ENCODE data around the gene C1R.

C1R gene

DNA sequence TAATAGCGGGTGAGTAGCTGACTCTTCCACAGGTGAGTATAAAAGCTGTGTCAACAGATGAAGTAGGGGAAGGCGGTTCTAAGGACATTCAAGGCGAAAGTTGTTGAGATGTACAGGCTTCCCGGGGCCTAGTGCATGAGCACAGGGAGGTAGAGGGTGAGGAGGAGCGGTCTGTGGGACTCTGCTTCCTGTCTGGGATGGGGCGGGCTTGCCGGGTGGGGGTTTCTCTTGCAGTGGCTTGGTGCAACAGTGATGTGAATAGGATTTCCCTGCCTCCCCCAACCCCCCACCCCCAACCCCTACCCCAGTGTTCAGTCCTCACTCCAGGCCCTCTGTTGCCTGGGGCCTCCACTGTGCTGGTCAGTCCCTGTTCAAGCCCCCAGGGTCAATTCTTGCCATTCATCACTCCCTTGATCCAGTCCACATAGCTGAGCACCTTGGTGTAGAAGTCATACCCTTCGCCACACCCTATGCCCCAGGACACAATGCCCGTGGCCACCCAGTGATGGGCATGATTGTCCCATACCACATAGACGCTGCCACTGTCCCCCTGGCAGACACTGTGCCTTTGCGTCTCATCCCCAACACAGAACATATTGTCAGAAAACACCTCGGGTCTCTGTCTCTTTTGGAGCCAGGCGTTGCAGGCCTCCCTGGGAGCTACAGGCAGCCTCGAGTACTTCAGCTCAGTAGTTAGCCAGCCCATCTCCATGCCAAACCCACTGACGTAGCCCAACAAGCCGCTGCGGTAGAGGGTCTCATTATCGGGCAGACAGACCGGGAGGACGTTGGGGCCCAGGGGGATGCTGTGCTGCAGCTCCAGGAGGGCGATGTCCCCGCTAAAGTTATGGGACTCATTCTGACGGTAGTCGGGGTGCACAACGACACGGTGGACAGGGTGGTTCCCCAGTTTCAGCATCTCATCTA, 4.0 kb upstream of the C1R start:
- DNase-seq: no peak

DNA sequence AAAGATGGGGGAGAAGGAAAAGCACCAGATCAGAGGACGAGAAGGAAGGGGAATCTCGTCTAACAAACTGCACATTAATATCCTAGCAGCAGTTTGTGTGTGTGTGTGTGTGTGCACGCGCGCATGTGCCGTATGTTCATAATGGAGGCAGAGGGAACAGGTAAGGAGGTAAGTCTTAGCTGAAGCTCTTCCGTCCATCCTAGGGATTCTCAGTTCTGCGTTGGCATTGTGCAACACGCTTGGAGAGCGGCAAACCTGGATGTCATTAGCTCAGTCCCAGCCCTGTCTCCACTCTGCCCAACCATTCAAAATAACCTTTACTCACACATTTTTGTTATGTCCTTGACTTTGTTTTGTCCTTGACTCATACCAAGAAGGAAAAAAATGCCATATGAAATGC, 1.6 kb upstream of the C1R start:
- no peak for DNase-seq

- no peak for DNase-seq
Observed at GRCh38 chr12:7093486-7093885, 1.2 kb upstream of the C1R start.

DNA sequence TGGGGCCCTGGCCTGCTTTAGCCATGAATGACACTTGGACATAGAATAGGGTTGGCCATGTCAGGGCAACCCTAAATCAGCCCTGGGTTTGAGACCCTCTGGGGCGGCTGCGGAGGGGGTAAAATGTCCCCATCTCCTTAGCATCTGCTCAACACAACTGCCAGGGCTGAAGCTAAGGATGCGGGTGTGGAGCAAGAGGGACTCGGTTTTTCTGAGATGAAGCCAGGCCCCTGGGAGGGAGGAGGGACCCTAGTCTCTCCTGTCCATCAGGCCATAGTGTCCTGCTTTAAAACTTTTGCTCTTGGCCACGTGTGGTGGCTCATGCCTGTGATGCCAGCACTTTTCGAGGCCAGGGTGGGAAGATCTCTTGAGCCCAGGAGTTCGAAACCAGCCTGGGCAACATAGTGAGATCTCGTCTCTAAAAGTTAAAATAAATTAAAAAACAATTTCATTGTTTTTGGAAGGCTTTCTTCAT, 778 bp upstream of the C1R start:
- no peak for DNase-seq

DNA sequence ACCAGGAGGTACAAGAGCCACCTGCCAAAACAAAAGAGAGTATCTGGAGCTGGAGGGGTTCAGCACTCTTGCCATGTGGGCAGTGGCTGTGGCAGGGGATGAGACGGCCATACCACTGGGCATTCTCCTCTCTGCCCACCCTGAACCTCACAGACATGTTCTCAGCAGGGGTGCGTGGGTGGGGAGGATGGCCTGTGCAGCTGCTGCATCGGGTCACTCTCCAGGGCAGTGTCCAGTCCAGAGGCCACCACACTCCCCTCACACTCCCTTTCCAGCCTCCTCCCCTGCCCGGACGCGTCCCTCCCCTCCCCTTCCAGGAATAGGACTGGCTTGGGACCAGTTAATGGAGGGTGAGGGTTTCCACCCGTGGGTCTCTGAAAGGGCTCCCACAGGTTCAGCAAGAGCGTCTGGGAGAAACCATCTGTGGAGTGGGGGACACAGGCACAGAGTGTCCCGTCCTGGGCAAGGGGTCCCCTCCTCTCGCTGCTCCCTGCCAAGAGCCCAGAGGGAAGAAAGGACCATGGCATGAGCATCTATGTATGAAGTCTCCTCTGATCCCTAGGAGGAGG, 501 bp downstream of the C1R start:
- no peak for DNase-seq

GRCh38 chr12:7091171-7091570, 1.1 kb downstream of the C1R start:
- DNase-seq: no peak

- DNase-seq: no peak
Observed at GRCh38 chr12:7090222-7090998, 1.8 kb downstream of the C1R start.

- no peak for DNase-seq
Observed at GRCh38 chr12:7089196-7089871, 2.9 kb downstream of the C1R start.

GRCh38 chr12:7083125-7083524, 9.1 kb downstream of the C1R start:
- no peak for DNase-seq

- no peak for DNase-seq
Observed at GRCh38 chr12:7081037-7081436, 11.2 kb downstream of the C1R start.

- no peak for DNase-seq
Observed at GRCh38 chr12:7079826-7080125, 12.5 kb downstream of the C1R start.

GRCh38 chr12:7078163-7078562, 14.1 kb downstream of the C1R start:
- no peak for DNase-seq

- DNase-seq: no peak
Observed at GRCh38 chr12:7076493-7076892, 15.8 kb downstream of the C1R start.

- no peak for DNase-seq
Observed at GRCh38 chr12:7075939-7076338, 16.3 kb downstream of the C1R start.

GRCh38 chr12:7075518-7075917, 16.7 kb downstream of the C1R start:
- DNase-seq: no peak

- no peak for DNase-seq
Observed at GRCh38 chr12:7073946-7074345, 18.3 kb downstream of the C1R start.

GRCh38 chr12:7072554-7072953, 19.7 kb downstream of the C1R start:
- DNase-seq: no peak

DNA sequence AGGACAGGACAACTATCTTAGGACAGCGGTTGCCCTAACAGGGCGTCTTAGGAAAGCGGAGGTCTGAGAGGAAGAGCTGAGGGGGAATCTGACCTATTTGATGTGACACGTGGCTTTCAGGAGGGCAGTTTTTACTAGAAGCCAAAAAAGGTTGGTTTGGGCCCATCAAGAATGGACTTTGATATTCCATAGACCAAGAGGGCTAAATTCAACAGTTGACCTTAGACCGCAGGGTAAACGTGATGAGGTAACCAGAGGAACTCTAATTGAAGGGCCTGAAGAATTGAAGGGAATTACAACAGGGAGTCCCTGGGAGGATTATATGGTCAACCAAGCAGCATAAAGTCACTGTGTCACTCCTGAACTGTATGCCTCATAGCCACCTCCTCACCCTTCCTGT, 20.2 kb downstream of the C1R start:
- DNase-seq: no peak

DNA sequence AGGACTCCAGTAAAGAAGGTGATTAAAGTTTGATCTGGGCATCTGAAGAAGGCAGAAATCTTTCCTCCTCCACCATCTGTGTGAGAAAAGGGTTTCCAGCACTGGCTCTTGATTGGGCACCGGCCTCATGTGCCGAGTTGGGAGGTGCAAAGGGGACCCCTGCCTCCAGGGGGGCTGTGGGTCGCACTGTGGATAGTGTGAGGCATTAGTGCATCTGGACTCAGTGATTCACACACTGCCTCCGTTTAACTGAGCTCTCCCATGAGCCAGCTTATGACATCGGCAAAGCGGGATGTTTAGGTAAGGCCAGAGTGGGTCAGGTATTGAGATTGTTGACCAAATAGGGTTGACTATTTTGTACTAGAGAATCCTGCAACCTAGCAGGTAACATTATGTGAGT, 22.9 kb downstream of the C1R start:
- DNase-seq: no peak

DNA sequence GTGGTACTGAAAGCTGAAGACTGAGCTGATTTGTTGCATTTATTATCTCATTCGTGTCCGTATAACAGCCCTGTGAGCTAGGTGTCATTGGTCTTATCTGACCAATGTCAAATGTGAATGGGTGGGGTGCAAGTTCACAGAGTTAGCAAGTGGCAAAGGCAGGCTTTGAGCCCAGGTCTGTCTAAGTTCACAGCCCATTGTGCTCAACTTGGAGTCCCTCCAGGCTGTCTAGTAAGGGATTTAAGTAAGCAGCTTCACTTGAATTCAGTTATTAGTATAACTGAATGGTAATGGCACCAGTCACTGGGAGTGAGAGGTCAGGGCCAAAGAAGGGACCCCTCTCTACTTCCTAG, 23.3 kb downstream of the C1R start:
- DNase-seq: no peak

DNA sequence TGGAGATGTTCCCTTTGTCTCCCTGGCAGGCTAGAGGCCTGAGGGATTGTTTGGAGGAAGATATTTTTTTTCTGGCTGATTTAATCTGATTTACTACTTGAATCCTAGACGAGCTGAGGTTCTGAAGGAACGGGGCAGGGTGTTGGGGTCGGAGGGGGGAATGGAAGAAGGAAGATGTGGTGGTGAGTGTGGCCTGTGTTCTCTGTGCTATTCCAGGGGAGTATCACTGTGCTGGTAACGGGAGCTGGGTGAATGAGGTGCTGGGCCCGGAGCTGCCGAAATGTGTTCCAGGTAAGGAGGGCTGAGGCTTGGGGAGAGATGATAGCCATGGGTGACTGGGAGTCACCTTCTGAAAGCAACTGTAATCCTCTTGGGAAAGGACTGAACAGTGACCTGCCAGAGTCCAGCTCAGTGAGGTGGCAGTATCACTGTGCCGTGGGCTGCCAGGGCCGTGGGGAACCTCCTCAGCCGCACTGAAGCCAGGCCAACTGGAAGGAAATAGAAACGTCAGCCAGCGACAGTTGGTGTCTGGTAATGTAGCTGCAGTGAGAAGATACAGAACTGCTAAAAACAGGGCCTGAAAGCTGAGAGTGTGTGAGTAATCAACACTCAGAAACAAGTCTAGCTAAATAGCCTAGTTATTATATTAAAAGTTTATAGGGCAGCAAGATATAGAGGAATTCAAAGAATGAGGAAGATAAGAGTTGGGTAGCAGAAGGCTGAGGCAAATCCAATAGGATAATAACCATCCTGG, 23.8 kb downstream of the C1R start:
- DNase-seq: no peak

GRCh38 chr12:7067096-7067495, 25.1 kb downstream of the C1R start:
- DNase-seq: no peak

GRCh38 chr12:7066596-7066995, 25.6 kb downstream of the C1R start:
- no peak for DNase-seq
